A549 (cell line): ENCODE data around the gene PCDHGB5. TPM values are rescaled to one million over a fixed set of nuclear protein-coding genes. Genes with fewer than 3 reads are reported as not detected.
"Not testable (repeated sequence)": the region's sequence is repeated elsewhere in the genome, so short reads cannot be mapped to it uniquely, and the experiment has no call there.

Source experiments
- ATAC-seq, 2 experiments: fragments of 200-7000 bp in 1 of 2; fragments of >200 bp in 1 of 2; cut with Nextera tagmentation in 1 of 2; cut with Tn5 transposase in 1 of 2; 3 replicates each; pipeline versions ENCODE4 v1.8.0 to v1.9.1; 2018 to 2020; ENCODE audit warnings: mild to moderate bottlenecking in 1 of 2, moderate library complexity in 1 of 2
- CTCF ChIA-PET: fragments of 300-600 bp; sonication (Branson Sonifier 250); formaldehyde crosslinking; extraction: SDS; loops from one replicate; lab custom pipeline; 2021; ENCODE audit warnings: antibody characterized with exemption, inconsistent platforms; lab: Yijun Ruan, JAX
- POLR2A ChIA-PET: fragments of 350-600 bp; formaldehyde crosslinking; extraction: SDS; loops from one replicate; lab custom pipeline; 2021; ENCODE audit warnings: antibody characterized with exemption, inconsistent platforms; lab: Yijun Ruan, JAX
- DNase-seq, 2 experiments: peaks; one replicate each; pipeline versions ENCODE4 v3.0.0 to v3.0.0-alpha.2; 2011 to 2016; ENCODE audit warnings: low read depth in 1 of 2, low spot score in 1 of 2
- FAIRE-seq: peaks from 2 replicates; lab custom pipeline; 2011; peaks lifted over from hg19 to GRCh38; lab: Jason Lieb, UNC
- H3K27ac ChIP-seq, 2 experiments: fragments of >200 bp; sonication (Bioruptor Twin); formaldehyde crosslinking; 3 replicates each; pipeline ENCODE4 v1.5.1; 2016 to 2017
- H3K4me1 ChIP-seq: fragments of >200 bp; sonication (Bioruptor Twin); formaldehyde crosslinking; 3 replicates; pipeline ENCODE4 v1.6.1; 2016
- H3K4me2 ChIP-seq: fragments of >200 bp; sonication (Bioruptor Twin); formaldehyde crosslinking; 3 replicates; pipeline ENCODE4 v1.6.1; 2016
- H3K4me3 ChIP-seq: fragments of >200 bp; sonication (Bioruptor Twin); formaldehyde crosslinking; 3 replicates; pipeline ENCODE4 v1.5.1; 2016
- H3K9me3 ChIP-seq: fragments of >200 bp; sonication (Bioruptor Twin); formaldehyde crosslinking; 3 replicates; pipeline ENCODE4 v1.6.1; 2016
- BHLHE40 ChIP-seq: IDR thresholded peaks from 2 replicates; pipeline ENCODE4 v1.6.1; 2012; ENCODE audit warnings: low read depth, low read length, inconsistent platforms
- CBX8 ChIP-seq: fragments of 200-600 bp; sonication (generic); IDR thresholded peaks from 2 replicates; pipeline ENCODE4 v1.6.1; 2016
- CHD2 ChIP-seq: fragments of 150-350 bp; IDR thresholded peaks from 2 replicates; pipeline ENCODE4 v1.6.1; 2014; ENCODE audit warnings: low read length; ENCODE audit not compliant: partially characterized antibody
- CTCF ChIP-seq: fragments of >200 bp; sonication (Bioruptor Twin); formaldehyde crosslinking; IDR thresholded peaks from 3 replicates; pipeline ENCODE4 v1.5.1; 2016
- ELK1 ChIP-seq: fragments of 150-350 bp; IDR thresholded peaks from 2 replicates; pipeline ENCODE4 v1.6.1; 2014; ENCODE audit warnings: low read depth, mild to moderate bottlenecking, low read length
- EP300 ChIP-seq, 2 experiments: fragments of >200 bp; sonication (Bioruptor Twin); formaldehyde crosslinking; IDR thresholded peaks; 2 replicates in 1 of 2; 3 replicates in 1 of 2; pipeline ENCODE4 v1.6.1; 2016 to 2017
- FOSB ChIP-seq: fragments of 250-450 bp; sonication (Bioruptor Pico); IDR thresholded peaks from 2 replicates; pipeline ENCODE4 v1.5.0; 2020; ENCODE audit warnings: mild to moderate bottlenecking, moderate library complexity
- FOXS1 ChIP-seq: fragments of 250-450 bp; sonication (Bioruptor Pico); IDR thresholded peaks from 2 replicates; pipeline ENCODE4 v1.5.0; 2020; ENCODE audit warnings: mild to moderate bottlenecking, moderate library complexity
- GATA3 ChIP-seq: IDR thresholded peaks from 2 replicates; pipeline ENCODE4 v1.6.1; 2012; ENCODE audit warnings: borderline replicate concordance
- HDAC2 ChIP-seq: fragments of 200-600 bp; sonication (generic); IDR thresholded peaks from 2 replicates; pipeline ENCODE4 v1.6.1; 2016
- HOXA7 ChIP-seq: fragments of 250-450 bp; sonication (Bioruptor Pico); IDR thresholded peaks from 2 replicates; pipeline ENCODE4 v1.5.0; 2020; ENCODE audit warnings: mild to moderate bottlenecking, moderate library complexity
- HOXB13 ChIP-seq: fragments of 250-450 bp; sonication (Bioruptor Pico); IDR thresholded peaks from 2 replicates; pipeline ENCODE4 v1.5.0; 2020; ENCODE audit warnings: low read depth, mild to moderate bottlenecking, moderate library complexity
- JUN ChIP-seq, 2 experiments: fragments of >200 bp; sonication (Bioruptor Twin); formaldehyde crosslinking; IDR thresholded peaks; 2 replicates in 1 of 2; 3 replicates in 1 of 2; pipeline ENCODE4 v1.6.1; 2016 to 2017
- MYC ChIP-seq: IDR thresholded peaks from 2 replicates; pipeline ENCODE4 v1.6.1; 2012; ENCODE audit warnings: mild to moderate bottlenecking, inconsistent platforms, low read length, improper control_type of control experiment, borderline replicate concordance
- NR3C1 ChIP-seq: fragments of >200 bp; sonication (Bioruptor Twin); formaldehyde crosslinking; IDR thresholded peaks from 3 replicates; pipeline ENCODE4 v1.6.1; 2017
- SMC3 ChIP-seq: fragments of >200 bp; sonication (Bioruptor Twin); formaldehyde crosslinking; IDR thresholded peaks from 3 replicates; pipeline ENCODE4 v1.6.1; 2018; ENCODE audit warnings: inconsistent platforms
- SREBF2 ChIP-seq: fragments of 450-650 bp; IDR thresholded peaks from 2 replicates; pipeline ENCODE4 v1.6.1; 2014; ENCODE audit warnings: mild to moderate bottlenecking, moderate library complexity
- TFCP2L1 ChIP-seq: fragments of 250-450 bp; sonication (Bioruptor Pico); IDR thresholded peaks from 2 replicates; pipeline ENCODE4 v1.5.0; 2021; ENCODE audit warnings: mild to moderate bottlenecking
- TP53 ChIP-seq: fragments of 250-450 bp; sonication (Bioruptor Pico); IDR thresholded peaks from 2 replicates; pipeline ENCODE4 v1.5.0; 2021; ENCODE audit warnings: mild to moderate bottlenecking, moderate library complexity
- ZSCAN20 ChIP-seq: fragments of 250-450 bp; sonication (Bioruptor Pico); IDR thresholded peaks from 2 replicates; pipeline ENCODE4 v1.8.0; 2022; ENCODE audit warnings: mild to moderate bottlenecking, moderate library complexity
- WGBS: methylation state at CpG from one replicate; pipeline ENCODE4 v1.1.6; 2017; ENCODE audit errors: missing lambda C conversion rate; 5-methylcytosine and 5-hydroxymethylcytosine counted together
- polyA plus RNA-seq, 4 experiments: library from polyadenylated mRNA; depleted of rRNA in 3 of 4; stranded (reverse); fragments of >200 nt; fragmentation: RNase III in 1 of 4; extraction: RNeasy Plus Mini Kit Qiagen cat#74134 plus additional on column Dnase treatment in 1 of 4; gene quantifications; 2 replicates in 3 of 4; 3 replicates in 1 of 4; pipeline ENCODE4 v1.2.3, GENCODE V29; 2011 to 2017
- TF ChIP-seq, protein P1 (sequence below): IDR thresholded peaks from 2 replicates; pipeline ENCODE4 v1.6.1; 2012; ENCODE audit warnings: low read depth, borderline replicate concordance
- TF ChIP-seq, protein P2 (sequence below): fragments of 250-450 bp; sonication (Bioruptor Pico); IDR thresholded peaks from 2 replicates; pipeline ENCODE4 v1.5.0; 2021; ENCODE audit warnings: mild to moderate bottlenecking, moderate library complexity, borderline replicate concordance
- TF ChIP-seq, protein P3 (sequence below): fragments of >200 bp; sonication (Bioruptor Twin); formaldehyde crosslinking; IDR thresholded peaks from 3 replicates; pipeline ENCODE4 v1.6.1; 2016

PCDHGB5 gene
- polyA plus RNA-seq, 2 of the 4 experiments (the other 2 are of a cell fraction) = 1.9 to 3.2 TPM

DNA sequence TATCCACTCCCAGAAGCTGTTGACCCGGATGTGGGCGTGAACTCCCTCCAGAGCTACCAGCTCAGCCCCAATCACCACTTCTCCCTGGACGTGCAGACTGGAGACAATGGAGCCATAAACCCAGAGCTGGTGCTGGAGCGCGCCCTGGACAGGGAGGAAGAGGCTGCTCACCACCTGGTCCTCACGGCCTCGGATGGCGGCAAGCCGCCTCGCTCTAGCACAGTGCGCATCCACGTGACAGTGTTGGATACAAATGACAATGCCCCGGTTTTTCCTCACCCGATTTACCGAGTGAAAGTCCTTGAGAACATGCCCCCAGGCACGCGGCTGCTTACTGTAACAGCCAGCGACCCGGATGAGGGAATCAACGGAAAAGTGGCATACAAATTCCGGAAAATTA, 4.5 kb upstream of the PCDHGB5 start:
- H3K9me3 ChIP-seq = peaks cover 67% of the 10 kb centered on the region
- ChIA-PET POLR2A (no interaction called here), CTCF (interaction anchor here (0.9 to 1.5 kb wide), 5 partner anchors 10 to 165 kb away, joined by 3 to 5 read pairs (median 4); partner anchors contain the start of genes PCDHGA7, PCDHGB1 and PCDHGB3)
- DNase-seq (no peak), ATAC-seq (no peak), FAIRE-seq (no peak)
- no peak overlapping the region for H3K27ac ChIP-seq
- H3K4me1 ChIP-seq = no peaks in the 10 kb centered on the region
- H3K4me3 ChIP-seq = no peak overlapping the region
- TF ChIP-seq MYC (no peak), JUN (IDR thresholded peaks at IDR 0.05) (no peak), BHLHE40 (no peak), NR3C1 (no peak), SREBF2 (no peak), HOXA7 (CRISPR knock-in tag) (no peak), GATA3 (no peak), HDAC2 (no peak)
- TF ChIP-seq, protein P1, sequence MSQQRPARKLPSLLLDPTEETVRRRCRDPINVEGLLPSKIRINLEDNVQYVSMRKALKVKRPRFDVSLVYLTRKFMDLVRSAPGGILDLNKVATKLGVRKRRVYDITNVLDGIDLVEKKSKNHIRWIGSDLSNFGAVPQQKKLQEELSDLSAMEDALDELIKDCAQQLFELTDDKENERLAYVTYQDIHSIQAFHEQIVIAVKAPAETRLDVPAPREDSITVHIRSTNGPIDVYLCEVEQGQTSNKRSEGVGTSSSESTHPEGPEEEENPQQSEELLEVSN = no peak
- TF ChIP-seq, protein P2, sequence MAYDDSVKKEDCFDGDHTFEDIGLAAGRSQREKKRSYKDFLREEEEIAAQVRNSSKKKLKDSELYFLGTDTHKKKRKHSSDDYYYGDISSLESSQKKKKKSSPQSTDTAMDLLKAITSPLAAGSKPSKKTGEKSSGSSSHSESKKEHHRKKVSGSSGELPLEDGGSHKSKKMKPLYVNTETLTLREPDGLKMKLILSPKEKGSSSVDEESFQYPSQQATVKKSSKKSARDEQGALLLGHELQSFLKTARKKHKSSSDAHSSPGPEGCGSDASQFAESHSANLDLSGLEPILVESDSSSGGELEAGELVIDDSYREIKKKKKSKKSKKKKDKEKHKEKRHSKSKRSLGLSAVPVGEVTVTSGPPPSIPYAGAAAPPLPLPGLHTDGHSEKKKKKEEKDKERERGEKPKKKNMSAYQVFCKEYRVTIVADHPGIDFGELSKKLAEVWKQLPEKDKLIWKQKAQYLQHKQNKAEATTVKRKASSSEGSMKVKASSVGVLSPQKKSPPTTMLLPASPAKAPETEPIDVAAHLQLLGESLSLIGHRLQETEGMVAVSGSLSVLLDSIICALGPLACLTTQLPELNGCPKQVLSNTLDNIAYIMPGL = no peak
- WGBS = 72% methylated on average over 20 of the region's 21 CpGs
- H3K4me2 ChIP-seq = no peak overlapping the region

- H3K9me3 ChIP-seq = peaks cover 70% of the 10 kb centered on the region
- H3K27ac ChIP-seq, ATAC-seq, POLR2A ChIA-PET, H3K4me2 ChIP-seq, DNase-seq, H3K4me3 ChIP-seq, H3K4me1 ChIP-seq, FAIRE-seq: not testable (repeated sequence)
- WGBS = 82% methylated on average over 26 of the region's 53 CpGs
- CTCF ChIA-PET = interaction anchor here (1.1 to 1.9 kb wide), 3 partner anchors 12 to 310 kb away, joined by 3 to 4 read pairs (median 3); partner anchors contain the start of genes PCDHGA7 and PCDHGB7
Observed at GRCh38 chr5:141394401-141395187, 3.2 kb upstream of the PCDHGB5 start.

DNA sequence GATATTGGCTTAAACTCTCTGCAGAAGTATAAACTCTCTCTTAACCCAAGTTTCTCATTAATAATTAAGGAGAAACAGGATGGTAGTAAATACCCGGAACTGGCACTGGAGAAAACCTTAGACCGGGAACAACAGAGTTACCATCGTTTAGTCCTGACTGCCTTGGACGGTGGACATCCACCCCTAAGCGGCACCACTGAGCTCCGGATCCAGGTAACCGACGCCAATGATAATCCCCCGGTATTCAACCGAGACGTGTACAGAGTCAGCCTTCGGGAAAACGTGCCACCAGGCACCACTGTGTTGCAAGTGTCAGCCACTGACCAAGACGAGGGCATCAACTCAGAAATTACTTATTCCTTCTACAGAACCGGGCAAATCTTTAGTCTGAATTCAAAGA, 861 bp downstream of the PCDHGB5 start:
- H3K27ac ChIP-seq = no peak overlapping the region
- no peak for TF ChIP-seq BHLHE40
- no peak for TF ChIP-seq ZSCAN20 (CRISPR knock-in tag)
- TF ChIP-seq, protein P3, sequence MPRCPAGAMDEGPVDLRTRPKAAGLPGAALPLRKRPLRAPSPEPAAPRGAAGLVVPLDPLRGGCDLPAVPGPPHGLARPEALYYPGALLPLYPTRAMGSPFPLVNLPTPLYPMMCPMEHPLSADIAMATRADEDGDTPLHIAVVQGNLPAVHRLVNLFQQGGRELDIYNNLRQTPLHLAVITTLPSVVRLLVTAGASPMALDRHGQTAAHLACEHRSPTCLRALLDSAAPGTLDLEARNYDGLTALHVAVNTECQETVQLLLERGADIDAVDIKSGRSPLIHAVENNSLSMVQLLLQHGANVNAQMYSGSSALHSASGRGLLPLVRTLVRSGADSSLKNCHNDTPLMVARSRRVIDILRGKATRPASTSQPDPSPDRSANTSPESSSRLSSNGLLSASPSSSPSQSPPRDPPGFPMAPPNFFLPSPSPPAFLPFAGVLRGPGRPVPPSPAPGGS = no peak
- TF ChIP-seq HOXB13 = no peak
- no peak for TF ChIP-seq FOXS1 (CRISPR knock-in tag)
- TF ChIP-seq SMC3 = no peak
- TF ChIP-seq EP300 (IDR thresholded peaks at IDR 0.05) = no peak
- TF ChIP-seq CTCF = no peak
- no peak for TF ChIP-seq TP53 (CRISPR knock-in tag)
- no peak for TF ChIP-seq FOSB (CRISPR knock-in tag)
- TF ChIP-seq, protein P2 = no peak
- TF ChIP-seq ELK1 = no peak
- TF ChIP-seq CBX8 = no peak
- no peak for TF ChIP-seq TFCP2L1 (CRISPR knock-in tag)
- no peak for TF ChIP-seq CHD2

More for the DNA sequence above, 861 bp downstream of the PCDHGB5 start:
- Histone ChIP-seq H3K9me3 (peaks cover 68% of the 10 kb centered on the region), H3K4me3 (no peak overlapping the region), H3K4me2 (no peak overlapping the region), H3K4me1 (no peaks in the 10 kb centered on the region)
- FAIRE-seq (no peak), DNase-seq (no peak), ATAC-seq (no peak)
- ChIA-PET CTCF (interaction anchor here (1.0 to 3.5 kb wide), 9 partner anchors 14 to 165 kb away, joined by 3 to 28 read pairs (median 7); partner anchors contain the start of genes PCDHGA1, PCDHGA10, PCDHGA7 and TAF7), POLR2A (no interaction called here)
- WGBS = 78% methylated on average over 15 of the region's 15 CpGs
